NB4 (cell line): Measurements from ENCODE around the gene ERGIC1.

Experiments
- CTCF ChIP-seq: IDR thresholded peaks from one replicate; pipeline ENCODE4 v1.5.1; 2012; ENCODE audit warnings: low read depth, low read length
- MAX ChIP-seq: IDR thresholded peaks from 2 replicates; pipeline ENCODE4 v1.6.1; 2011; ENCODE audit warnings: low read depth, low read length
- POLR2A ChIP-seq: IDR thresholded peaks from 2 replicates; pipeline ENCODE4 v1.6.1; 2011; ENCODE audit warnings: mild to moderate bottlenecking; ENCODE audit not compliant: insufficient read length; ENCODE audit errors: extremely low read depth

DNA sequence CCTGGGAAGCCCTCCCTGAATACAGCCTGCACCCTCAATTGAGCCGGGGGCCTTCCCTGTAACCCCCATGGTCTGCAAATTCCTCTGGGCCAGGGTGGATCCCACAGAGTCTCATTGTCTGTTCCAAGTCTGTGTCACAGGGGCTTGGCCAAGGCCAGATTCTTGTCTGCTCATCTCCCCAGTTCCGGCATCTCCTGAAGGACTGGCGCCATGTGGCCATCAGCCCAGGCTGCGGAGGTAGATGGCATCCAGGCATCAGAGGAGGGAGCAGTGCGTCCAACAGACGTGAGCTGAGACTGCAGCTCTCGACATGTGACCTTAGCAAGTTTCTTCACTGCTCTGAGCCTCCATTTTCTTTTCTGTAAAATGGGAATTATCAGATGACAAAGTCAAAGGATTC, 87.9 kb downstream of the ERGIC1 start:
- TF ChIP-seq CTCF, result no peak
- no peak for TF ChIP-seq MAX
- no peak for TF ChIP-seq POLR2A
